ENCODE results near the gene FKRP. TPM values are rescaled to one million over a fixed set of nuclear protein-coding genes. Genes with fewer than 3 reads are reported as not detected.

Gene FKRP
- polyA plus RNA-seq, 2 of the 4 experiments (the other 2 are of a cell fraction) = 14.7 to 18.8 TPM

DNA sequence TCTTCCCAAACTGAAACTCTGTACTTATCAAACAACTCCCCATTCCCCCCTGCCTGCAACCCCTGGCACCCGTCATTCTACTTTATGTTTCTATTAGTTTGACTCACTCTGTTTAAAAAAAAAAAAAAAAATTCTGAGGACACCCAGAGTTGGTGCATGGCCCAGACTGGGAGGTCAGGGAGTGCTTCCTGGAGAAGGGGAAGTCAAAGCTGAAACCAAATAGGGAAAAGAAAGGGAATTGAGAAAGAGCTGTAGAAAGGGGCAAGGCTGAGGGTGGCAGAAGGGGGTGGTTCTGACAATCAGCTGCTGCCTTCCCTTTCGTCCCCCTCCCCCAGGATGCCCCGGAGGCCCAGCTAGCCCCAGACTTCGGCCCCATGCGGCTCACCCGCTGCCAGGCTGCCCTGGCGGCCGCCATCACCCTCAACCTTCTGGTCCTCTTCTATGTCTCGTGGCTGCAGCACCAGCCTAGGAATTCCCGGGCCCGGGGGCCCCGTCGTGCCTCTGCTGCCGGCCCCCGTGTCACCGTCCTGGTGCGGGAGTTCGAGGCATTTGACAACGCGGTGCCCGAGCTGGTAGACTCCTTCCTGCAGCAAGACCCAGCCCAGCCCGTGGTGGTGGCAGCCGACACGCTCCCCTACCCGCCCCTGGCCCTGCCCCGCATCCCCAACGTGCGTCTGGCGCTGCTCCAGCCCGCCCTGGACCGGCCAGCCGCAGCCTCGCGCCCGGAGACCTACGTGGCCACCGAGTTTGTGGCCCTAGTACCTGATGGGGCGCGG lies 9.4 kb downstream of the FKRP start:
- TF ChIP-seq RAD21 (conservative IDR thresholded peaks at IDR 0.05 in 1 of 2, IDR thresholded peaks at IDR 0.05 in 1 of 2) = no peak
- TF ChIP-seq, protein P1, sequence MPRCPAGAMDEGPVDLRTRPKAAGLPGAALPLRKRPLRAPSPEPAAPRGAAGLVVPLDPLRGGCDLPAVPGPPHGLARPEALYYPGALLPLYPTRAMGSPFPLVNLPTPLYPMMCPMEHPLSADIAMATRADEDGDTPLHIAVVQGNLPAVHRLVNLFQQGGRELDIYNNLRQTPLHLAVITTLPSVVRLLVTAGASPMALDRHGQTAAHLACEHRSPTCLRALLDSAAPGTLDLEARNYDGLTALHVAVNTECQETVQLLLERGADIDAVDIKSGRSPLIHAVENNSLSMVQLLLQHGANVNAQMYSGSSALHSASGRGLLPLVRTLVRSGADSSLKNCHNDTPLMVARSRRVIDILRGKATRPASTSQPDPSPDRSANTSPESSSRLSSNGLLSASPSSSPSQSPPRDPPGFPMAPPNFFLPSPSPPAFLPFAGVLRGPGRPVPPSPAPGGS (IDR thresholded peaks at IDR 0.05) = no peak
- no peak for TF ChIP-seq CHD4 (IDR thresholded peaks at IDR 0.05; ENCODE audit: borderline replicate concordance)
- no peak for TF ChIP-seq NPAS2 (CRISPR knock-in tag; IDR thresholded peaks at IDR 0.05; ENCODE audit: borderline replicate concordance)
- TF ChIP-seq, protein P2, sequence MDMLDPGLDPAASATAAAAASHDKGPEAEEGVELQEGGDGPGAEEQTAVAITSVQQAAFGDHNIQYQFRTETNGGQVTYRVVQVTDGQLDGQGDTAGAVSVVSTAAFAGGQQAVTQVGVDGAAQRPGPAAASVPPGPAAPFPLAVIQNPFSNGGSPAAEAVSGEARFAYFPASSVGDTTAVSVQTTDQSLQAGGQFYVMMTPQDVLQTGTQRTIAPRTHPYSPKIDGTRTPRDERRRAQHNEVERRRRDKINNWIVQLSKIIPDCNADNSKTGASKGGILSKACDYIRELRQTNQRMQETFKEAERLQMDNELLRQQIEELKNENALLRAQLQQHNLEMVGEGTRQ (IDR thresholded peaks at IDR 0.05) = no peak
- TF ChIP-seq POLR2AphosphoS2 (conservative IDR thresholded peaks at IDR 0.05; ENCODE audit: low read length) = no peak
- no peak for TF ChIP-seq ZC3H11A (IDR thresholded peaks at IDR 0.05)
- TF ChIP-seq SREBF2 (IDR thresholded peaks at IDR 0.05) = no peak
- no peak for TF ChIP-seq HOXB13 (CRISPR knock-in tag; IDR thresholded peaks at IDR 0.05; ENCODE audit: low read depth)
- TF ChIP-seq BHLHE40 (IDR thresholded peaks at IDR 0.05; ENCODE audit: low read depth, low read length) = no peak
- no peak for TF ChIP-seq FOSL2 (IDR thresholded peaks at IDR 0.05)
- TF ChIP-seq FOSL2 (CRISPR knock-in tag; IDR thresholded peaks at IDR 0.05) = no peak
- TF ChIP-seq, protein P3, sequence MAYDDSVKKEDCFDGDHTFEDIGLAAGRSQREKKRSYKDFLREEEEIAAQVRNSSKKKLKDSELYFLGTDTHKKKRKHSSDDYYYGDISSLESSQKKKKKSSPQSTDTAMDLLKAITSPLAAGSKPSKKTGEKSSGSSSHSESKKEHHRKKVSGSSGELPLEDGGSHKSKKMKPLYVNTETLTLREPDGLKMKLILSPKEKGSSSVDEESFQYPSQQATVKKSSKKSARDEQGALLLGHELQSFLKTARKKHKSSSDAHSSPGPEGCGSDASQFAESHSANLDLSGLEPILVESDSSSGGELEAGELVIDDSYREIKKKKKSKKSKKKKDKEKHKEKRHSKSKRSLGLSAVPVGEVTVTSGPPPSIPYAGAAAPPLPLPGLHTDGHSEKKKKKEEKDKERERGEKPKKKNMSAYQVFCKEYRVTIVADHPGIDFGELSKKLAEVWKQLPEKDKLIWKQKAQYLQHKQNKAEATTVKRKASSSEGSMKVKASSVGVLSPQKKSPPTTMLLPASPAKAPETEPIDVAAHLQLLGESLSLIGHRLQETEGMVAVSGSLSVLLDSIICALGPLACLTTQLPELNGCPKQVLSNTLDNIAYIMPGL (CRISPR knock-in tag; IDR thresholded peaks at IDR 0.05; ENCODE audit: borderline replicate concordance) = no peak
- no peak for TF ChIP-seq HOXB5 (CRISPR knock-in tag; IDR thresholded peaks at IDR 0.05)
- no peak for TF ChIP-seq POLR2A (IDR thresholded peaks at IDR 0.05; ENCODE audit: low read length)
- no peak for TF ChIP-seq TP53 (CRISPR knock-in tag; IDR thresholded peaks at IDR 0.05)
- no peak overlapping the region for H3K4me3 ChIP-seq
- no peak for DNase-seq (ENCODE audit: low read depth in 1 of 2, low spot score in 1 of 2)
- H3K27ac ChIP-seq = no peak overlapping the region
- WGBS (ENCODE audit: missing lambda C conversion rate) = 89% methylated on average over 37 of the region's 39 CpGs
- no peak for FAIRE-seq
- peaks cover 14% of the 10 kb centered on the region for H3K4me1 ChIP-seq
- no peak for ATAC-seq
- CTCF ChIA-PET = interaction anchor here (0.8 to 28.2 kb wide), 11 partner anchors 10 to 403 kb away, joined by 3 to 1222 read pairs (median 15); partner anchors contain the start of genes AP2S1 and FKRP
- no peak overlapping the region for H3K4me2 ChIP-seq
- POLR2A ChIA-PET = interaction anchor here (1.0 kb wide), 1 partner anchor 33 kb away, joined by 3 read pairs; the partner anchor contains the start of gene SLC1A5
- H3K9me3 ChIP-seq = no peaks in the 10 kb centered on the region

DNA sequence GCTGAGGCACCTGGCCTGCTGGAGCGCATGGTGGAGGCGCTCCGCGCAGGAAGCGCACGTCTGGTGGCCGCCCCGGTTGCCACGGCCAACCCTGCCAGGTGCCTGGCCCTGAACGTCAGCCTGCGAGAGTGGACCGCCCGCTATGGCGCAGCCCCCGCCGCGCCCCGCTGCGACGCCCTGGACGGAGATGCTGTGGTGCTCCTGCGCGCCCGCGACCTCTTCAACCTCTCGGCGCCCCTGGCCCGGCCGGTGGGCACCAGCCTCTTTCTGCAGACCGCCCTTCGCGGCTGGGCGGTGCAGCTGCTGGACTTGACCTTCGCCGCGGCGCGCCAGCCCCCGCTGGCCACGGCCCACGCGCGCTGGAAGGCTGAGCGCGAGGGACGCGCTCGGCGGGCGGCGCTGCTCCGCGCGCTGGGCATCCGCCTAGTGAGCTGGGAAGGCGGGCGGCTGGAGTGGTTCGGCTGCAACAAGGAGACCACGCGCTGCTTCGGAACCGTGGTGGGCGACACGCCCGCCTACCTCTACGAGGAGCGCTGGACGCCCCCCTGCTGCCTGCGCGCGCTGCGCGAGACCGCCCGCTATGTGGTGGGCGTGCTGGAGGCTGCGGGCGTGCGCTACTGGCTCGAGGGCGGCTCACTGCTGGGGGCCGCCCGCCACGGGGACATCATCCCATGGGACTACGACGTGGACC lies 10.1 kb downstream of the FKRP start:
- Histone ChIP-seq H3K4me3 (no peak overlapping the region), H3K27ac (no peak overlapping the region), H3K4me1 (peaks cover 21% of the 10 kb centered on the region), H3K4me2 (no peak overlapping the region), H3K9me3 (no peaks in the 10 kb centered on the region)
- TF ChIP-seq, protein P3 (CRISPR knock-in tag; IDR thresholded peaks at IDR 0.05; ENCODE audit: borderline replicate concordance) = no peak
- TF ChIP-seq SMC3 (IDR thresholded peaks at IDR 0.05) (no peak), KDM1A (IDR thresholded peaks at IDR 0.05; ENCODE audit: low read depth) (no peak)
- FAIRE-seq (no peak), DNase-seq (ENCODE audit: low read depth in 1 of 2, low spot score in 1 of 2) (no peak), ATAC-seq (no peak)
- WGBS (ENCODE audit: missing lambda C conversion rate) = 96% methylated on average over 85 of the region's 86 CpGs
- ChIA-PET POLR2A (no interaction called here), CTCF (interaction anchor here (0.6 to 28.2 kb wide), 23 partner anchors 9 to 402 kb away, joined by 3 to 1222 read pairs (median 5); partner anchors contain the start of genes AP2S1, FKRP and SLC1A5)

Data from A549 (cell line).